Activated CD8-positive, alpha-beta memory T cell treated with anti-CD3 and anti-CD28 coated beads for 1 hour (primary cell): ENCODE measurements around the gene FAM107B.
"Not testable (repeated sequence)": the region's sequence is repeated elsewhere in the genome, so short reads cannot be mapped to it uniquely, and the experiment has no call there.

Experiments
- DNase-seq, 2 donors: peaks; one replicate each; pipeline ENCODE4 v3.0.0-alpha.2; 2020; ENCODE audit warnings: low read depth in 1 of 2; ENCODE audit errors: extremely low read depth in 1 of 2

FAM107B gene

DNA sequence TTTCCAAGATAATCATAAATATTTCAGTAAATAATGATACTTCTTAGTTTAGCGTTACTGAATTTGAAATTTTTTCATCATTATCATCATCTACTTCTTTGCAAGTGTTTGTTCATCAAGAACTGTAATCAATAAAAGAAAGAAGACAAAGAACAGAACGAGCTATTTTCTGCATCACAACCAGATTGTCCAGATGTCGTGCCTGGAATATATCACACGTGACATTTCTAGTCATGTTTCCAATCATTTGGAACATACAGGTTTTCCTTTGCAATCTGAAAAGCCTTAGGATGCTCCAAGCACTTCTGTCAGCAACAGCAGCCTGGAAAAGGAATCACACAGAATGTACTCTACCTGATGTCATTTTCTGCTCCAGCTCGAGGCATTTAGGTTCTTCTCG, 107.4 kb downstream of the FAM107B start:
- DNase-seq, result no peak

DNA sequence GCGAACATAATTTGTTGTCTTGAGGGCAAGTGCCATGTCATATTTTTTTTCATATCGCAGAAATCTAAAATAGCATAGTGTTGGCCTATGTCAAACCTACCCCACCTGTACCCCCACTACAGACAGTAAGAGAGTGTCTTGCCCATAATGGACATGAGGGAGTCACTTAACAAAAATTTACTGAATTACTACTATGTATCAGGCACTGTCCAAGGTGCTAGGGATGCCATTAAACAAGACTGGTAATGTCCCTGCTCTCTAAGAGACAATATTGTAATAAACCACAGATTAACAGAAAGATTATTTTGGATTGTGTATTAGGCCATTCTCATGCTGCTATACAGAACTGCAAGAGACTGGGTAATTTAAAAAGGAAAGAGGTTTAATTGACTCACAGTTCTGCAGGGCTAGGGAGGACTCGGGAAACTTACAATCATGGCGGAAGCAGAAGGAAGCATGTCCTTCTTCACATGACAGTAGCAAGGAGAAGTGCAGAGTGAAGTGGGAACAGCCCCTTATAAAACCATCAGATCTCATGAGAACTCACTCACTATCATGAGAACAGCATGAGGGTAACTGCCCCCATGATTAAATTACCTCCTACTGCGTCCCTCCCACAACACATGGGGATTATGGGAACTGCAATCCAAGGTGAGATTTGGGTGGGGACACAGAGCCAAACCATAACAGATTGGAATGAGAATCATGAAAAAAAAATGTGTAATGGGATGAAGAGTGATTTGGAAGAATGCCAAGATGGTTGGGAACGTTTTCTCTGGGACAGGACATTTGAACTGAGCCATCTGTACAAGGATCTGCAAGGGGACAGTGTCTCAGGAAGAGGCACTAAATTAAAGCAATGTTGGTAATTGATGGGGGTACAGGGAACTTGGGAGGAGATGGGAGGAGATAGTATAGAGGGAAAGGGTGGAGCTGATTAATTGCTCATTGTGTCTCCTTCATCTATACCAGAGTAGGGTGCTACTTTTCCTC, 108.5 kb downstream of the FAM107B start:
- DNase-seq, result no peak

DNA sequence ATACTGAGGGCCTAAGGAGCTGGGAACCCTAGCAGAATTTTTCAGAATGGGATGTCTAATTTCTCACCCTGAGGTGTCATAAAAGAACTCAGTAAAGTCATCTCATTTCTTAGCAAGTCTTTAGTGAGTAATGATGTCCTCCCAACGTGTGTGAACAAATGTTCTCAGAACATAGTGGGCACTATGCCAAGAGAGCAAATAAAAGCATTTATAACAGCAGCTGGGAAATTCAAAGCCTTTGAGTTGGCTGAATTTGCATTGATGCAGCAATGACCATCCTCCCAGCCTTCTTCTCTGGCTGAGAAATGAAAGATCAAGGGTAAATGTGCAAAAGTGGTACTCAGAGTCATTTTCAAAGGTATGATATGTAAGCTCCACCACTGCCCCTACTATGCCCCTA, 109.4 kb downstream of the FAM107B start:
- no peak for DNase-seq

DNA sequence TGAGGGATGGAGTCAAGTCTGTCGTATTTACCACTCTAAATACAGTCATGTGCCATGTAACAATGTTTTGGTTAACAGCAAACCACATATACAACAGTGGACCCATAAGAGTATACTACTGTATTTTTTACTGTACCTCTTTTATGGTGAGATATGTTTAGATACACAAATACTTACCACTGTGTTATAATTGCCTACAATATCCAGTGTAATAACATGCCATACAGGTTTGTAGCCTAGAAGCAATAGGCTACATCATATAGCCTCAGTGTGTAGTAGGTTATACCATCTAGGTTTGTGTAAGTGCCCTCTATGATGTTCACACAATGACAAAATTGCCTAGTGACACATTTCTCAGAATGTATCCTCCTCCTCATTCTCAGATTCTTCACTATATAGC, 110.4 kb downstream of the FAM107B start:
- no peak for DNase-seq

DNA sequence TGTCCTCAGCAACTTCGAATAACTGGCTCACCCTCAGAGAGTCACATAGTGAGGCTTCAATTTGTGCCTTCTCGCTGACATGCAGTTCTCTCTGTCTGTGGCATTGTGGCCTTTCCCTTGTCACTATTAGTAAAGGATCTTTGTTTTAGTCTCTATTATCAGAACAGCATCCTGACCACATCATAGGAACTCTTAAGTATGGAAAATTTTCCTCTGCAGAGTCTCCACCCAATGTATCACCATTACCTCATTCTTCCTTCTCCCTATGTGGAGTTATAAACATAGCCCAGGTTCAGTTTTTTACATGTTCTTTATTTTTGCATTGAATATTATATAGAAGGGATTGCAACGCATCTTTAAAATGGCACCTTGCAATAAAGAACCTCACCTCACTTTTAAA, 112.9 kb downstream of the FAM107B start:
- DNase-seq, result no peak

DNA sequence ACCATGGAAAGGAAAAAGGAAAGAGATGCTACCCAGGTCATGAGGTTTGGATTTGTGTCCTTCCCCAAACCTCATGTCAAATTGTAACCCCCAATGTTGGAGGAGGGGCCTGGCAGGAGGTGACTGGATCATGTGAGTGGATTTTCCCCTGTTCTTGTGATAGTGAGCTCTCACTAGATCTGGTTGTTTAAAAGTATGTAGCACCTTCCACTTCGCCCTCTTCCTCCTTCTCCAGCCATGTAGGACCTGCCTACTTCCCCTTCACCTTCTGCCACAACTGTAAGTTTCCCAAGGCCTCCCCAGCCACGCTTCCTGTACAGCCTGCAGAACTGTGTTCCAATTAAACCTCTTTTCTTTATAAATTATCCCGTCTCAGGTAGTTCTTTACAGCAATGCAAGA, 113.9 kb downstream of the FAM107B start:
- DNase-seq, result no peak

DNA sequence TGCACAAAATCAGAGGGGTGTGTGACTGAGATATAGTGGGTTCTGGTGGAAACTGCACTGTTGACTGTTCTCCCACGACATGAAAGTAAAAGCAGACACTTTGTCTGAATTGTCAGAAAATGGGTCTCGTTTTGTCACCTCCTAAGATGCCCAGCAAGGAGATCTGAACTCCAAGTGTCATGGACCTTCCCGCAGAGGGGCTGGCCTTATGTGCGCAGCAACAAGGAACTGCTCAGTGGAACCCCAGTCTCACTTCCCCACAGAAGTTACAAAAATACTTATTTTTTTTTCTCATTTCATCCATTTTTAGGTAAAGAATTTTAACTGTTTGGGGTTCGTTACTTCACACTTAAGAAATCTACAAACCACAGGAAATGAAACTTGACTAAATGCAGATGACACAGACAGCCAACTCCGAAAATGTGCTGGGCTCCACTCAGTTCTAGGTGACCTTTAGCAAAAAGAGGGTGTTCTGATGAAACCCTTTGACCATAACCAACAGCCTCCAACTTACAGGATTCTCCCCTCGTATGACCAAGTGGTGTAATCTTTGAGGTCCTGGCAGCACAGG, 115.0 kb downstream of the FAM107B start:
- DNase-seq, result peak in 1 of 2 donors; percentile 6

DNA sequence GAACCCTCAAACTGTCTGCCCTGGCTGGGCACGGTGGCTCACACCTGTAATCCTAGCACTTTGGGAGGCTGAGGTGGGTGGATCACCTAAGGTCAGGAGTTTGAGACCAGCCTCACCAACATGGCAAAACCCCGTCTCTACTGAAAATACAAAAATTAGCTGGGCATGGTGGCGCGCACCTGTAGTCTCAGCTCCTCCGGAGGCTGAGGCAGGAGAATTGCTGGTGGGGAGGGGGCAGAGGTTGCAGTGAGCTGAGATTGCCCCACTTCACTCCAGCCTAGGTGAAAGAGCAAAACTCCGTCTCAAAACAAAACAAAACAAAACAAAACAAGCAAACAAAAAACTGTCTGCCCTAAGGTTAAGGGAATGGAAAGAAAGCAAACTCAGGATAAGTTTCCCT, 115.6 kb downstream of the FAM107B start:
- DNase-seq, result not testable (repeated sequence)

DNA sequence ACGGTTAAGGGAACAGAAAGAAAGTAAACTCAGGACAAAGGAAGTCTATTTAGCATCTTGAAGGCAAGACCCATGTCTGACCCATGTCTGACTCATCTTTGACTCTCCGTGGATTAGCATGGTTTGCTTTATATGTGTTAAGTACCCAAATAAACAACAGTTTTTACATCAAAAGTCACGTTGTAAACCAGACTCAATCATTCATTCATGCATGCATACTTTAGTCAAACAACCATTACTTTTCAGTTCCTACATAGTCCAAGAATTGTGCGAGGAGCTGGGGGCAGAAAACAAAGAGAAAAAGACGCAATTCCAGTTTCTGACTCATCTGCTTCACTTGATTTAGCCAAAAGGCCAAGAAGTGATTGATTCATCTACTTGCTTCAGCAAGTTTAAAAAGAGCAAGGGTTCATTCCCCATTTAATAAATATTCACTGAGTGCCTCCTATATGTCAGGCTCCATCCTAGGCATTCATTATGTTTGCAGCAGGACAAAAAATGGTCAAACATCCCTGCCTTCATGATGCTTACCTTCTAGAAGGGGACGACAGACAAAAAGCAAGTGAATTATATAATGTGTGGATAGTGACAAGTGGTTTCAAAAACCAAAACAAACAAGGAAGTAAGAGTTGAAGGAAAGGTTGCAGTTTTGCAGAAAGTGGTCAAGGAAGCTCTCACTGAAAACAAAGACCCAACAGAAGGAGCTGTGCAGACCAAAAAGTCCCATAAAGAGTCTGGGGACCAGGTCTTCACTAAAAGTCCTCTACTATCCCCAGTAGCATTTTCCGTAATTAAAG, 116.2 kb downstream of the FAM107B start:
- no peak for DNase-seq

DNA sequence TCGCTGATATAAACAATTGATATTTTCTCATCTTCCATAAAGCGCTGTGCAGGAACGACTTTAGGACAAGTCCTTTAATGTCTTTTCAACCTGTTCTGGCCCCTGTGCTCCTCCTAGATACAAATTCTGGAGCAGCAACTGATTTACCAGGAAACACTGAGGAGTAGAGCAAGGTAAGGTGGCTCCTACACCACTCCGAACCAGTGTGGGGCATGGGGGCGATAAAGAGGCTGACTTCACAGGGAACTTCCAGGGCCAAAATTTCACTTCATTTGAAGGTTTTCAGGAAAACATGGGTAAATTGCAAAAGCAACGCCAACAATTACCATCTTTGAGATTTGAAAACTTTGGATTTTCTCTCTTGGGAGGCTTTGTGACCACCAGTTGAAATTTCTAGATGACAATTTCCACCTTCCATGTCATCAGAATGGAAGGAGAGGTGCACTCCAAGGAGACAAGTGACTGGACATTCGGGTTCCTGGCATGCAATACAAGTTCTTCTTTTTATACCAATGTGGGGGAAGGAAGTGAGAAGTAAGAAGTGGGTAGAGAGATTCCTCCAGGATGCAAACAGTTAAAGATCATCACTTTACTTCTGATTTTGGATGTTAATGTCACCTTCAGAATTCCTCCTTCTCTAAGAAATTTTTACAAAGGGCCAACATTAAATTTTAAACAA, 118.5 kb downstream of the FAM107B start:
- no peak for DNase-seq

DNA sequence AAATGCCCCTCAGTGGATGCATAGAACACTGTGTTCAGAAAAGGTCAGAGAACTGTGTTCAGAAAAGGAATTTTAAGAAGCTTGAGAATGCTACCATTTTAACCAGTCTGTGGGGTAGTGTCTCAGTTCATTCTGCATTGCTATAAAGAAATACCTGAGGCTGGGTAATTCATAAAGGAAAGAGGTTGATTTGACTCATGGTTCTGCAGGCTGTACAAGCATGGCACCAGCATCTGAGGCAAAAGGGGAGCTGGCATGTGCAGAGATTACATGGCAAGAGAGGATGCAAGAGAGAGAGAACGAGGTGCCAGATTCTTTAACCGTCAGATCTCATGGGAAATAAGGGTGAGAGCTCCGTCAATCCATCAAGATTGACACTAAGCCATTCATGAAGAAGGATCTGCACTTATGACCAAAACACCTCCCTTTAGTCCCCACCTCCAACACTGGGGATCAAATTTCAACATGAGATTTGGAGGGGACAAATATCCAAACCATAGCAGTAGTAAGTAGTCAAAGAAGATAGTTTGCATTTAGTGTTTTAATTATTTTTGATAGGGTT, 119.8 kb downstream of the FAM107B start:
- DNase-seq, result no peak

DNA sequence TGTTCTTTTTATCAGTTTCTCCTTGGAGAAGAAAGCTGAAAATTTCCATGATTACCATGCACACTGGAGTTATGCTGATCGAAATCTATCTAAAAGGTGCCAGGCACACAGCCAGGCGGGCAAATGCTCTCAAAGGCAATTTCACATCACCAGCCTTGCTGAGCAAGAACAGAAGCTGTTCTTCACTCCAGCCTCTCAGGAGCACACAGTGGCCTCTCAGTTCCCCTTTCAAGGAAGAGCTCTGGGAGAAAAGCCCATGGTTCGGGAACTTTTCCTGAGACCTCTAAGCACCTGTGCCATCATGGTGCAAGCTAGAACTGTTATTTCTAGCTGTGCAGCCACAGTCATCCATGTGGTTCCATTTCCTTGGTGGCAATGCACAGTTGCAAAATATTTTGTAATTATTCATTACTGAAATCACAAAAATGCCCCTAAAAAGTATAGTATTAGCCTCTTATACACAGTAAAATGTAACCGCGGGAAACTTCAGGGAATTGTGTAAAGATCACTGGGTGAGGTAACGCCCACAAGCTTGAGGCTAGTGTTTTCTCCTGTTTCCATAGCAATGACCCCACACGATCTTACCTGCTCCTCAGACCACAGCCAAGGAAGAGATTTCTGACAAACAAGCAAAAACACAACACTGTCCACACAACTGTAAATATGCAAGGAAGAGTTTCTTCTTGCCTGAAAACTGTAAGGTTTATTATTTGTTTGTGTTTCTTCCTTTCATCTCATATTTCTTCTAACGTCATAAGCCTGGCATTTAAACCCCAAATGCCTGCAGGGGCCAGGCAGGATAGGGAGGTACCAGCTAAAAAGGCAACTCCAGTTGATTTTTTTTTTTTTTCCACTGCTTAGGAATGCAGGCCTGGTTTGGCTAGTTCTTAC, 121.2 kb downstream of the FAM107B start:
- no peak for DNase-seq

DNA sequence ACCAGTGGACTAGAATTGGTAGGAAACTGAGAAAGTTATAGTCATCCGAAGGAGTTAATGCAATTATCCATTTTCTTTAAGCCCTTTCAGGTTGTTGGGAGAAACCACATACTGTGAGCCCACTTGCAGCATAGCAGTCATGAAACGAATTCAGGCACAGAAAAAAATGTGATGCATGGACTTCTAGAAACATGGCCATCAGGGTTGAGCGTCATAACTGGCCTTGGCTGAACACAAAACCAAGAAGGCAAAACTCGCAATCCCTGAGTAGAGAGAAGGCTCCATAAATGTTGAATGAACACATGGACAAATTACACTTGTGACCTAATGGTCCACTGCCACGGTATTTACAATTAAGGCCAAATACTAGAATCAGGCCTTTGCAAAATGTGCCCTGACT, 121.9 kb downstream of the FAM107B start:
- DNase-seq, result no peak

DNA sequence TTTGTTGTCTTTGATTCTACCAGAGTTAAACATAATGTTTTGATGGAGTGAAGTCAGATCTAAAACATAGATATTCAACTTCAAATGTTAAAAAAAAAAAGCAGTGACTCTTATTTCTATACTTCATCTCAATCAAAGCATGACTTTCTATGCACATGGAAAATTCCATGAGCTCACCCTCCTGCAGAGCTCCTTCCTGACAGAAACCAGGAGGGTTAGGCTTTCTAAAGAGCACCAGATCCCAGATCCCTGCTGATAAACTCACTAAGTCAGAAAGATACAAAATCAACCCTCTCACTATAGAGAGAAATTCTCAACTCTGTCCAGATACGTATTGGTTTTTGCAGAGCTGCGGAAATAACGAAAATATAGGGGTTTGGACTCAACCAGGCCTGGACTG, 122.6 kb downstream of the FAM107B start:
- no peak for DNase-seq

DNA sequence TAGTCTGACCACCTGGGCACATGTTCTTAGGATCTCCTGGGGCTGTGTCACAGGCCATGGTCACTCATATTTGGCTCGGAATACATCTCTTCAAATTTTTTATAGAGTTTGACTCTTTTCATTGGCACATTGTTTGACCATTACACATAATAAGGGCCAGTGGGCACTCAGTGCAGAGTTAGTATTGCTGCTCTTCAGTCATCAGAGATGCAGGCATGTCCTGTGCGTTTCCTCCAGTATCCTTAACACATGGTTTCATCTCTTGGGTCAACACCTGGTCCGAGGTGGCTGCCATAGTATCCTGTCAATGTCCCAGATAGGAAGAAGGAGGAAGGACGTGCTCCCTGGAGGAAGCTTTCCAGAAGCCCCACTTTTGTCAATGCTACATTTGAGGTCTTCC, 125.0 kb downstream of the FAM107B start:
- no peak for DNase-seq

DNA sequence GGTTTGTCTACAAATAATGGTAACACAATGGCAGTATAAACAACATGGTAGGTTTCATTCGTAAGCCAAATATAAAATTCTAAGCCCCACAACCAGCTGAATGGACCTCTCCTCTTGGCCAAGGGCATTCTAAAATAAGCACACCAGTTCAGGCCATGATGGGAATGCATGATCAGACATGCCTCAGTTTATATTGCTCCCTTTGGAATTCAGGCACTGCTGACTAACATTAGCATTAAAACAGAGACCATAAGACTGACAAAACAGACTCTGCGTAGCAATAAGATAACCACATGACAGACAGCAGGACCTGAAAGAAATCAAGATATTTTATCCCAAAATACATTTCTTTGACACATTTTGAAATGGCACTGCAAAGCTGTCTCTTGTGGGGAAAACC, 125.8 kb downstream of the FAM107B start:
- no peak for DNase-seq

DNA sequence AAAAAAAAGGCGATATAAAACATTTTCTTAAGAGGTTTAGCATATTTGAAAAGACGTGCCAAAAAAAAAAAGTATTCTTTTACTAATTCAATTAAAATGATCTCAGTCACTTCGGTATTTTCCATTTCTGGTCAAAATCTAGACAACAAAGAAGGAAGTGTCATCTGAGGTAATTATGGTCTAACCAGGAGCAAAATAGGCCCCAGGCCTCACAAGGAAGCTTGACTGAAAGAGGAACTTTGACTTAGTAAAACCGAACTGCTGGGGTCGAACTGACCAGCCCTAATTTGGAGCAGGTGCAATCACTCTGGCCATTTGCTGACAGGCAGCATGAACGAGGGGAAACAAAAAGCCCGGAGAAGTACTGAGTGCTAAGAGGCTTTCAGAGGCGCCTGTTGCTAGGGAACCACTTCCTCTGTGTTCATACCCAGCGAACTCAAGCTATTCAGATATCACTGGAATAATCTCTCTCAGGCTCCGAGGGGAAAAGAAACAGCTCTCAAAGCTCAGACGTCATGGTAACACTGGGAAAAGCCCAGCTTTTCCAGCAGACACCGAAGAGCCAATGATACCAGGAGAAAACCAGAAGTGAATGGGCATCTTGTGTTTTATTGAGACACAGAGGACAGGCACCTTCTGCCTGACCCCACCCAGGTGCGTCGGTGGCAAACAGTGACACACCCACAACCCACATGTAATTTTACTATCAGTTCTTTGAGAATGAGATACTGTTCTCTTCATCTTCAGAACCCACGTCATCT, 126.5 kb downstream of the FAM107B start:
- peak; percentile 38 to 41 for DNase-seq

DNA sequence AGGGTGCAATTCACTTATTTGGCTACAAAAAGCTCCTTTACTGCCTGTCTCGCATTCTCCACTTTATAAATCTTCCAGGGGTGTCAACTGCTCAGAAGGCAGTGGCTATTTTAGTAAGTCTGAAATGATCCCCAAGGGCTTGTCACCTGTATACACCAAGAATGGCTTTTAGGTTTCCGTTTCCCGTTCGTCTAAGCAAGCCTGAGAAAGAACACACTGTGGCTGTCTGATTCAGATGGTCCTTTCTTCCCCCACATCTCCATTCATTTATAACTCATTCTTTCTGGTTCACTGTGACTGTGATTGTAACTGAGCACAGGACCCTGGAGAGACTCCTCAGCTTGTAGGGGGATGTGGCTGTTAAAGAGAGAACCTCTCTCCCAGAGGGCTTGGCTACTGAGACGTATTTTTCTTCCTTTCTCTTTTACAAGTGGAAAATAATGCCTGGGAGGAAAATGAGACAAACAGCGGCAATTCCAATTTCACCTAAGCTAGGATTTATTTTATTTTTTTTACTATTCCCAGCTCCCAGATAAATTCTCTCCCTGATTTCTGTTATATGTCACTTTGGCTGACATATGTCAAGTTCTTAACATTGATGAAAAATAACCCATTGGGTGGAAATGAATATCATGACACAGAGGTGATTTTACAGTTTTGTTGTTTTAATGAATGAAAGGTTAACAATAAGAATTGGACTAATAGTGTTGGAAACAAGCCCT, 129.3 kb downstream of the FAM107B start:
- no peak for DNase-seq
